Panc1 (cell line): ENCODE results near the gene C2orf69.

Source experiments
- CTCF ChIP-seq: fragments of 450-650 bp; IDR thresholded peaks from 2 replicates; pipeline ENCODE4 v1.5.1; 2017; ENCODE audit warnings: mild to moderate bottlenecking
- TCF7L2 ChIP-seq: IDR thresholded peaks from 2 replicates; pipeline ENCODE4 v1.6.1; 2011; ENCODE audit warnings: mild to moderate bottlenecking, low read depth, low read length, inconsistent platforms

- no peak for TF ChIP-seq CTCF
- TF ChIP-seq TCF7L2: no peak
Observed at GRCh38 chr2:199911877-199912161, 726 bp downstream of the C2orf69 start.
